Measurements from ENCODE around the gene DENND1A. TPM values are rescaled to one million over a fixed set of nuclear protein-coding genes. Genes with fewer than 3 reads are reported as not detected.

Gene DENND1A
- total RNA-seq, 1 donor from 2014 or later = 13.9 TPM

- H3K27ac Mint-ChIP-seq (ENCODE audit: unreplicated experiment) = peak overlapping the region; percentile 46
- no peaks in the 10 kb centered on the region for H3K36me3 Mint-ChIP-seq (ENCODE audit: unreplicated experiment)
- TF ChIP-seq CTCF (IDR thresholded peaks at IDR 0.05; ENCODE audit: partially characterized antibody, unreplicated experiment) = no peak
- H3K9me3 Mint-ChIP-seq (ENCODE audit: unreplicated experiment) = peaks cover 2% of the 10 kb centered on the region
- DNase-seq = no peak
- H3K4me3 Mint-ChIP-seq (ENCODE audit: unreplicated experiment) = peak overlapping the region; percentile 64
- H3K4me1 Mint-ChIP-seq (ENCODE audit: low read depth, unreplicated experiment) = peaks cover 26% of the 10 kb centered on the region
- H3K27me3 Mint-ChIP-seq (ENCODE audit: unreplicated experiment) = peaks cover 10% of the 10 kb centered on the region
Measured at GRCh38 chr9:123354806-123355508, 575.0 kb downstream of the DENND1A start.

DNA sequence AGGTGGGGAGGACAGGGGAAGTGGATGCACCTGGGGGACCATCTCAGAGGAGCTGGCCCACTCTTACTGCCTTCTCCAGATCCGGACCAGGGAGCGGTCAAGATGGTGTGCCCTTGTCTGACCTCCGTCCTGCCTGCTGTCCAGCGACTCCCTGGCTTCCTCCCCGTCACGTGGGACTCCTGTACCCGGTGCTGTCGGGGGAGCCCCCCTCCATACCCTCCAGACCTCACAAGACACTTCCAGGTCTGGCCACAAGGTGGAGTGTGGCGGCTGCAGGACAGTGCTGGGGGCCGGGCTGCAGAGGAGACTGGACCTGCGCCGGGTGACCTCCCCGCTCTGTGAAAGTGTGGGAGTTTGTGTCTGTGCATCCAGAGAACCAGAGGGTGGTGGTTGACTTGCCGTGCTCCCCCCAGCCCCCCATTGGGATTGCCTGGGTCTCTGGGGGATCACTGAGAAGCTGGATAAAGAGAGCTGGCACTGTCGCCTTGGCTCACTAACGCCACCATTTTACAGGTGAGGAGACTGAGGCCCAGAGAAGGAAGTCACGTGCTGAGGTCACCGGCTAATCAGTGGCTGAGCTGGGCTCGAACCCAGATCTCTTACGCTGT is 575.8 kb downstream of the DENND1A start:
- Mint-ChIP-seq H3K36me3 (ENCODE audit: unreplicated experiment) (no peaks in the 10 kb centered on the region), H3K4me3 (ENCODE audit: unreplicated experiment) (no peak overlapping the region), H3K27me3 (ENCODE audit: unreplicated experiment) (peaks cover 10% of the 10 kb centered on the region), H3K9me3 (ENCODE audit: unreplicated experiment) (no peaks in the 10 kb centered on the region), H3K27ac (ENCODE audit: unreplicated experiment) (no peak overlapping the region), H3K4me1 (ENCODE audit: low read depth, unreplicated experiment) (peaks cover 19% of the 10 kb centered on the region)
- DNase-seq = peak; percentile 92
- peak; percentile 96 for TF ChIP-seq CTCF (IDR thresholded peaks at IDR 0.05; ENCODE audit: partially characterized antibody, unreplicated experiment)

GRCh38 chr9:123353041-123353440 is 576.9 kb downstream of the DENND1A start:
- Mint-ChIP-seq H3K27ac (ENCODE audit: unreplicated experiment) (no peak overlapping the region), H3K4me3 (ENCODE audit: unreplicated experiment) (no peak overlapping the region), H3K27me3 (ENCODE audit: unreplicated experiment) (peaks cover 10% of the 10 kb centered on the region), H3K4me1 (ENCODE audit: low read depth, unreplicated experiment) (peaks cover 11% of the 10 kb centered on the region), H3K36me3 (ENCODE audit: unreplicated experiment) (no peaks in the 10 kb centered on the region), H3K9me3 (ENCODE audit: unreplicated experiment) (no peaks in the 10 kb centered on the region)
- TF ChIP-seq CTCF (IDR thresholded peaks at IDR 0.05; ENCODE audit: partially characterized antibody, unreplicated experiment) = no peak
- no peak for DNase-seq

DNA sequence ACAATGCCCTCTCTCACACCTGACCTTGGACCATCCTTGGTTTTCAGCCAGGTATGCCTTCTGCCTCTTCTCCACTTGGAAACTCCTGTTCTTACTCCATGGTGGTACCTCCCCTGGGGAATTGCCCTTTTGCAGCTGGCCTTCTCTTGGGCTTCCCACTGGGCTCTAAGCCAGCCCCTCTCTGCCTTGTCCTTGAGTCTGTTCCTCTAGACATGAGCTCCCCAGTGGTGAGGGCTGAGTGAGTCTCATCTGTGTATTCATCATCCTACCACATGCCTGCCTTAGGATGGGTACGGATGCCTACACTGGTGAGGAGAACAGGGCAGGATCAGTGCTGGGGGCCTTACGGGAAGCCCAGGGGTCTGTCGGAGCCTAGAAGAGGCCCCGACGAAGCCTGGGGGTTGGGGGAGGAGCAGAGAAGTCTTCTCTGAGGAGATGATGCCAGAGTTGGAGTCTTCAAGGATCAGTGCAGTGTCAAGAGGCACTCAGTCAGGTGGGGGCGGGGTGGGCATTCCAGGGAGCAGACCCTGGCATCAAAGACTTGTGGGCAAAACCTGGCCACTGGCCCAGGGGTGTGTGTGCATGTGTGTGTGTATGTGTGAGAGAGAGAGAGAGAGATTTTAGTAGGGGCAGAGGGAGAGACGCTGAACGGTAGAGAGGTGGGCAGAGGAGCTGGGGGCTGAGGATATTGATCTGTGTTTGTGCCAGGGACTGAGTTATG is 579.2 kb downstream of the DENND1A start:
- no peak overlapping the region for H3K4me3 Mint-ChIP-seq (ENCODE audit: unreplicated experiment)
- H3K36me3 Mint-ChIP-seq (ENCODE audit: unreplicated experiment) = no peaks in the 10 kb centered on the region
- no peak overlapping the region for H3K27ac Mint-ChIP-seq (ENCODE audit: unreplicated experiment)
- H3K9me3 Mint-ChIP-seq (ENCODE audit: unreplicated experiment) = no peaks in the 10 kb centered on the region
- DNase-seq = no peak
- H3K4me1 Mint-ChIP-seq (ENCODE audit: low read depth, unreplicated experiment) = peaks cover 4% of the 10 kb centered on the region
- no peak for TF ChIP-seq CTCF (IDR thresholded peaks at IDR 0.05; ENCODE audit: partially characterized antibody, unreplicated experiment)
- peaks cover 7% of the 10 kb centered on the region for H3K27me3 Mint-ChIP-seq (ENCODE audit: unreplicated experiment)

Measured in glutamatergic neuron (in vitro differentiated cells).